GM12878 (cell line): Measurements from ENCODE around the gene MEP1A. TPM values are rescaled to one million over a fixed set of nuclear protein-coding genes. Genes with fewer than 3 reads are reported as not detected.

ENCODE experiments used
- ATF7 ChIP-seq: fragments of 450-650 bp; IDR thresholded peaks from 2 replicates; pipeline ENCODE4 v1.6.1; 2016; ENCODE audit warnings: low read depth, mild to moderate bottlenecking
- CUX1 ChIP-seq: IDR thresholded peaks from 2 replicates; pipeline ENCODE4 v1.6.1; 2012; ENCODE audit warnings: improper control_type of control experiment, low read depth, low read length; ENCODE audit not compliant: insufficient replicate concordance
- EZH2 ChIP-seq: IDR thresholded peaks from 2 replicates; pipeline ENCODE4 v1.6.1; 2012; ENCODE audit warnings: low read depth, mild to moderate bottlenecking, control low read depth, inconsistent platforms, low read length, borderline replicate concordance; ENCODE audit not compliant: control insufficient read depth
- KDM1A ChIP-seq: fragments of 200-600 bp; sonication (generic); IDR thresholded peaks from 2 replicates; pipeline ENCODE4 v1.6.1; 2016; ENCODE audit warnings: borderline replicate concordance
- MAX ChIP-seq: IDR thresholded peaks from 2 replicates; pipeline ENCODE4 v1.6.1; 2012; ENCODE audit warnings: low read depth, low read length, improper control_type of control experiment
- RUNX3 ChIP-seq: IDR thresholded peaks from 2 replicates; pipeline ENCODE4 v1.6.1; 2012; ENCODE audit warnings: low read length, inconsistent platforms
- SKIL ChIP-seq: fragments of 450-650 bp; IDR thresholded peaks from 2 replicates; pipeline ENCODE4 v1.6.1; 2017; ENCODE audit warnings: mild to moderate bottlenecking, low read depth, inconsistent platforms; ENCODE audit not compliant: poor library complexity, severe bottlenecking
- TBL1XR1 ChIP-seq: IDR thresholded peaks from 2 replicates; pipeline ENCODE4 v1.6.1; 2012; ENCODE audit warnings: low read depth, low read length, improper control_type of control experiment
- TCF3 ChIP-seq: IDR thresholded peaks from 2 replicates; pipeline ENCODE4 v1.6.1; 2012; ENCODE audit warnings: low read depth, mild to moderate bottlenecking, low read length, borderline replicate concordance; ENCODE audit not compliant: insufficient read depth
- polyA plus RNA-seq, 11 experiments: library from polyadenylated mRNA; depleted of rRNA in 4 of 11; unstranded in 6 of 11; stranded (reverse) in 5 of 11; fragments of >200 nt; fragmentation: Nextera tagmentation in 4 of 11; fragmentation: Illumina TruSeq in 1 of 11; extraction: Ambion mirVana in 4 of 11; extraction: Trizol in 1 of 11; gene quantifications; 1 replicate in 1 of 11; 2 replicates in 10 of 11; pipeline versions ENCODE4 v1.2.1 to v1.2.3, GENCODE V29; 2011 to 2016; ENCODE audit warnings: inconsistent platforms in 2 of 11, missing spikeins in 2 of 11, low read depth in 1 of 11
- total RNA-seq, 4 experiments: library from RNA; depleted of rRNA in 3 of 4; stranded (reverse); fragments of >200 nt in 3 of 4; fragmentation: Illumina TruSeq in 1 of 4; extraction: Trizol in 1 of 4; gene quantifications; 2 replicates each; pipeline versions ENCODE4 v1.2.1 to v1.2.3, GENCODE V29; 2013 to 2021

MEP1A gene
- total and polyA plus RNA-seq, 10 of the 15 experiments (the other 5 are each of a cell fraction or from before 2014, with no cell fraction given): not detected

- TF ChIP-seq TBL1XR1 (no peak), MAX (no peak), KDM1A (no peak), ATF7 (no peak), EZH2 (no peak), TCF3 (no peak), CUX1 (no peak), RUNX3 (no peak), SKIL (no peak)
Measured at GRCh38 chr6:46788791-46789190, 4.4 kb upstream of the MEP1A start (continued).
